Right renal cortex interstitium (tissue), 3 donors: ENCODE results near the gene RIPOR3. TPM values are rescaled to one million over a fixed set of nuclear protein-coding genes. Genes with fewer than 3 reads are reported as not detected.
"Not testable (repeated sequence)": the region's sequence is repeated elsewhere in the genome, so short reads cannot be mapped to it uniquely, and the experiment has no call there.

Experiments used
- DNase-seq, 3 donors: peaks; one replicate each; pipeline ENCODE4 v3.0.0-alpha.2; 2013; ENCODE audit warnings: low read depth in 3 of 3, low spot score in 2 of 3
- polyA plus RNA-seq, 3 donors: library from polyadenylated mRNA; unstranded; fragments of 120-200 nt; gene quantifications; one replicate each; pipeline ENCODE4 v1.2.1, GENCODE V29; 2013; ENCODE audit not compliant: insufficient read length in 3 of 3

Gene RIPOR3
- polyA plus RNA-seq, 3 donors, result 6.4 to 6.9 (median 6.5) TPM

- DNase-seq, result no peak
Observed at GRCh38 chr20:50682947-50683530, 8.3 kb downstream of the RIPOR3 start.

- no peak for DNase-seq
Observed at GRCh38 chr20:50682065-50682464, 9.3 kb downstream of the RIPOR3 start.

GRCh38 chr20:50681359-50682064 lies 9.8 kb downstream of the RIPOR3 start:
- DNase-seq, result no peak

DNA sequence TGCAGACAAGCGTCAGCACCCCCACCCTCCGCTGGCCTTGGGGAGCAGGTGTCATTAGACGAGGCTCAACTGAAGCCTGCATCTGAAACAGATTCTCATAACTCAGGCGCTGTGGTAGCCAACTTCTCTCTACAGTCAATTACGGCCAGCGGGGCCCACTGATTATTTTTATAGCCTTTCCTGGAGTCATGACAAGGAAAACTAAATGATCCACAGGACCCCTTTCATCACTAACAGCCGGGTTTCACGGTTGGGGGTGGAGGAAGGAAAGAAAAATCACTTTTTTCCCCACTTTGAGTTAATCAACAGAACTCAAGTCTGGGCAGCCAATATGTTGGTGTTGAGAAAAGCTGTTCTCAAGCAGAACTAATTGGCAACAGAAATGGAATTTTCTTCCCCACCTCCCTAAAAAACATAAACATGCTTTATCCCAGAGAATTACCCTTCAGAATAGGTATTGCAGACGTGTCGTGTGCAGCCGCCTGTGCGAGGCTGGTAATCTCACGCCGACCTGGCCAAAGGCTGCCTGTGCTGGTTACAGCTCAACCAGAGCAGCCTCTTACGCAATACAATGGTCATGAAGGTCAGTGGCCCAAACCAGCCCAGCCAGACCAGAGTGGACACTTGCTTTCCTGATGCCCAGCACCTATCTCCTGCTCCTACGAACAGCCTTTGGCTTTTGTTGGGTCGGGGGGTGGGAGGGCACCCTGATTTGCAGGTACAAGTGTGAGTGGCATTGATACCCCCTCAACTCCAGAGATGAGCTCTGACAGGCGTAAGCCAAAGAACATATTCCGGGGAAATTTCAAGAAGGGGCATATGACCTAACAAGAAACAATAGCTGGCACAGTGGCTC lies 11.0 kb downstream of the RIPOR3 start:
- DNase-seq, result no peak

DNA sequence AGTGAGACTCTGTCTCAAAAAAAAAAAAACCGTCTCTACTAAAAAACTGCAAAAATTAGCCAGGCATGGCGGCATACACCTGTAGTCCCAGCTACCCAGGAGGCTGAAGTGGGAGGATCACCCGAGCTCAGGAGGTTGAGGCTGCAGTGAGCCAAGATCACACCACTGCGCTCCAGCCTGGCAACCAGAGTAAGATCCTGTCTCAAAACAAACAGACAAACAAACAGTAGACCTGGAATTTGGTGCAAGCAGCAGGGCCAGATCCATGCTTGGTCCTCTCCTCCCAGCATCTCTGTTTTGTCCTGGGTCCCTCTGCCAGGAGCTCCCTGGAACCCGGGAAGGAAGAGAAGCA lies 11.6 kb downstream of the RIPOR3 start:
- DNase-seq, result no peak

GRCh38 chr20:50678169-50678898 lies 13.0 kb downstream of the RIPOR3 start:
- DNase-seq, result no peak

DNA sequence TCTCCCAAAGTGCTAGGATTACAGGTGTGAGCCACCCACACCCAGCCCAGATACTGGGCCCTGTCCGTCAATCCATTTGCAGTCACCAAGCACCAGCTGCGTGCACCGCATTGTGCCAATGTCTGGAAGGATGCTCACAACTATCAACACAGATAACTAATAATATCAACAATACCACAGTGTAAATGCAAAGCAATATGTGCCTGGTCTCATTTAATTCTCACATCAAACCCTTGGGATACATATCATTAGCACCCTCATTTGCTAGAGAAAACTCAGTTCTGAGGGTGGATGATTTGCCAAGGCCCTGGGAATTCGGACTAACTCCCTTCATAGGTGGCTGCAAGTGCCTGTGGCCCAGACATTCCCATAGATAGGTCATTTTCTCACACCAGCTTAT lies 14.5 kb downstream of the RIPOR3 start:
- DNase-seq, result no peak

DNA sequence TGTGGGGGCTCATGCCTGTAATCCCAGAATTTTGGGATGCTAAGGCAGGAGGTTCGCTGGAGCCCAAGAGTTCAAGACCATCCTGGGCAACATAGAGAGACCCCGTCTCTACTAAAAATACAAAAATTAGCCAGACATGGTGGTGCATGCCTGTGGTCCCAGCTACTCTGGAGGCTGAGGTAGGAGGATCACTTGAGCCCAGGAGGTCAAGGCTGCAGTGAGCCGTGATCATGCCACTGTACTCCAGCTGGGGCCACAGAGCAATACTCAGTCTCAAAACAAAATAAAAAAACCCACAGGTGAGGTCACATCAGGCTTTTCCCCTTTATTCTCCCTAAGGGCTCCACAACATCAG lies 15.0 kb downstream of the RIPOR3 start:
- DNase-seq, result not testable (repeated sequence)

DNA sequence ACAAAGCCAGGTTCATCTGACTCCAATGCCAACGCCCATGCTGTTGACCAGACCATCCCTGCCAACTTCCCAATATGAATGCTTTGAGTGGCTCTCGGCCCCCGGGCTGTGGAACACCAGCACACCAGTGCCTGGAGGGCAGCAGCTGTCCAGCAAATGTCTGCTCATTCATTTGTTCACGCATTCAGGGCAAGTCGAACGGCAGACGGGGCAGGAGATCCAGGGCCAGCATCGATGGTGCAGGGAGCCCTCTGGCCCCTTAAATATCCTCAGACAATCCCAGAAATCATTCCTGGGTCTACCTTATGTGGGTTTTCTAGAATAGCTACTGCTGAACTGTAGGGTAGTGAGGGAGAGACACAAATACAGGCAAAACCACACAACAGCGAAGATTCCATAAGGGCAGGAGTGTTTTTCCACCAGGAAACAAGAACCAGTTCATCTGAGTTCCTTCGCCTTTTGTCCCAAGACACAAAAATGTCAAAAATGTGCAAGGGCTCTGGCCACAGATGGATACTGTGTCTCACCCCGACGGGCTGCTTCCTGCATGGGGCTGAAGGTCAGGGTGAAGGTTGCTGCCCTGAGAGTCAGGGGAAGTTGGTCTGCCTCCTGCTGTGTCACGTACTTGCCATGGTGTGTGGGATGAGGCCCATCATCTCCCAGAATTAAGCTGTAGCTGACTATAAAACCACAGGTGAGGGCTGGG lies 15.5 kb downstream of the RIPOR3 start:
- no peak for DNase-seq

DNA sequence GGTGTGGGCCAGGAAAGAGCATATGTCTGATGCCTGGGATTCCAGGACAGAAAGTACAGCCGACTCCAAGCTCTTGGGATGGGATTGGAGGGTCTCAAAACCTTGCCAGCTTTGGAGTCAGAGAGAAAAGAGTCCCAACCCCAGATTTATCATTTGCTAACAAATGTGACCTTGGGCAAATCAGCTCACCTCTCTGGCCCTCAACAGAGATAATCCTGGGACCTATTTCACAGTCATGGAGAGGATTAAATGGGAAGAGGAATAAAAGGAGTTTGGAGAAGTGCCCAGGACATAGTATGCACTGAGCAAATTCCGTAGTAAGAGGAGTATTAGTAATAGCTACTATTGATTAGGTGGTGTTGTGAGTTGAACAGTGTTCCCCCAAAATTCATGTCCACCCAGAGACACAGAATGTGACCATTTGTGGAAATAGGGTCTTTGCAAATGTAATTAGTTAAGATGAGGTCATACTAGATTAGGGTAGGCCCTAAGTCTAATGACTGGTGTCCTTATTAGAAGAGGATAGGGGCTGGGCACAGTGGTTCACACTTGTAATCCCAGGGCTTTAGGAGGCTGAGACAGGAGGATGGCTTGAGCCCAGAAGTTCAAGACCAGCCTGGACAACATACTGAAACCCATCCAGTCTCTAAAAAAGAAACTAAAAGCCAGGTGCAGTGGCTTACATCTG lies 17.1 kb downstream of the RIPOR3 start:
- DNase-seq, result no peak

DNA sequence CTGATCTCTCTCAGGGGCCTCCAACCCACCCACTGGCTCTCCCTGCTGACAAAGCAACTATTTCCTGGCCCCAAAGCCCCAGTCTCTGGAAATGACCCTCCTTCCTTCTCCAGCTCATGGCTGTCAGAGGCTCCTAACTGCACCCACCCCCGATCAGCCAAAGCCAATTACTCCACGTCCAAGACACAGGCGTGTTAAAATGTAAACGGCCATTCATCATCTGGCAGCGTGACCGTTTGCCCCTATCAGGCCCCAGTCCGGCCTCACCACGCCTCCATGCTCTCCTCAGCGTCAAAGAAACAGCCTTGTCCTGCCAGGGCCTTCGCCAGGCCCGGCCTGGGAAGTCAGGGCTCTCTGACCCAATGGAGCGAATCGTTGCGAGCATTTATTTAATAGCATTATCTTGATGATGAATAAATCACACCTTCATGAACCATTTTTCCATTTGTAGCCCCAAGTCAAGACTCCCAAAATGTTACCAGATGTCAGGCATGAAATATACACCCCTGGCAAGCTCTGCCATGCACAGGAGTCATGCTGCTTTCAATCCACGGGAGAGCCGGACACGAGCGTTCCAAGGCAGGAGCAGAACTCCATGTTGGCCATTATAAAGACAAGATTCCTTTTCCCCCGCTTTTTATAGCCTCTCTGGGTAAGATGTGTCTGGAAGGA lies 17.7 kb downstream of the RIPOR3 start:
- DNase-seq, result peak in 1 of 3 donors; percentile 65

DNA sequence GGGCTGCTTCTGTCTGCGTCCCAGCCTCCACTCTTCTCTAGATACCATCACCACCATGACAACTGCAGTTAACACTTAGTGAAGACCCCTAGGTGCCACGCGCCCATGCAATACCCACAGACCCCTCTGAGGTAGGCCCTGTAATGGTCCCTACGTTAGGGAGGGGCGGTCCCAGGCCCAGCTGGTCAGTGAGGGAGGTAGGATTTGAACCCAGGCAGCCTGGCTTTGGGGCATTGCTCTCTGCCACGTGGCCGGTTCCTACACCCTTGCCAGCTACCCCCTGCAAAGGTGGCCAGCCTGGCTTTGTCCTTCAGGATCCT lies 18.2 kb downstream of the RIPOR3 start:
- no peak for DNase-seq

GRCh38 chr20:50672400-50673145 lies 18.8 kb downstream of the RIPOR3 start:
- no peak for DNase-seq

DNA sequence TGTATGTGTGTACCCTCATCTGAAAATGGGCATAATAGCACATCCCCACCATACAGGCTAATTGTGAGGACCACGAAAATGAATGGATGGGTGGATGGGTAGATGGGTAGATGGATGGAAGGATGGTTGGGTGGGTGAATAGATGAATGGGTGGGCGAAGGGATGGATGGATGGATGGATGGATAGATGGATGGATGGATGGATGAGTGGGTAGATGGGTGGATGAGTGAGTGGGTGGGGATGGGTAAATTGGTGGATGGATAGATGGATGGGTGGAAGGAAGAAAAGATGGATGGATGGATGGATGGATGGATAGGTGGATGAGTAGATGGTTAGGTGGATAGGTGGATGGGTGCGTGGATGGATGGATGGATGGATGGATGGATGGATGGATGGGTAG lies 19.7 kb downstream of the RIPOR3 start:
- DNase-seq, result no peak

GRCh38 chr20:50671010-50671409 lies 20.3 kb downstream of the RIPOR3 start:
- not testable (repeated sequence) for DNase-seq

DNA sequence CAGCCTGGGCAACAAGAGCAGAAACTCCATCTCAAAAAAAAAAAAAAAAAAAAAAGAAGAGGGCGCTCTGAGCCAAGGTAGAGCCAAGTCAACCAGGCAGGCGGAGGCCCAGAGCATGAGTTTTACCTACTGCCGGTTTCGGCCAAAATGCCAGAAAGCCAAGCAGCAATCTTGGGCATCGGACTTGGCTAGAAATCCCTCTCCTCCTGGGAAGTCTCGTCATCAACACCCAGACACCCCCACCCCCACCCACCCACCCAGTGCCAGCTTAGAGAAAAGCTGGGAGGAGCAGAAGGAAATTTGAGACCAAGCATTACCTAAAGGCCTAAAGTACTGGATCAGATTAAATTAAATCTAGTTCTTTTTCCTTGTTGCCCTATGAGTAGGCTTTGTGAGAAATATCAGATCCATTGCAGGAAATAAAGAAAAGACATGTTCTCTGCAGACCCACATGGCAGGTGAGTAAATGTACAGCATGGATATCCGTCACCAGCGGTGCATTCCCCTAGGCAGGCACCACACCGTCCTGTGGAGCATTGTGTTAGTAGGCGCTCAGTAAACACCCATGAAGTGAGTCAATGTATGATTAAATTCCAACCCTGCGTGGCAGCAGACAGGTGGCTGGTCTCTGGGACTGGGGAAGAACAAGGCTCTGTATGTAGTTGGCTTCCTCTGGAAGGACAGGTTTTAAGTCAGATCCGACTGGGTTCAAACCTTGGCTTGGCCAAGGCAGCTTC lies 21.0 kb downstream of the RIPOR3 start:
- no peak for DNase-seq

- DNase-seq, result no peak
Observed at GRCh38 chr20:50668798-50669197, 22.5 kb downstream of the RIPOR3 start.

DNA sequence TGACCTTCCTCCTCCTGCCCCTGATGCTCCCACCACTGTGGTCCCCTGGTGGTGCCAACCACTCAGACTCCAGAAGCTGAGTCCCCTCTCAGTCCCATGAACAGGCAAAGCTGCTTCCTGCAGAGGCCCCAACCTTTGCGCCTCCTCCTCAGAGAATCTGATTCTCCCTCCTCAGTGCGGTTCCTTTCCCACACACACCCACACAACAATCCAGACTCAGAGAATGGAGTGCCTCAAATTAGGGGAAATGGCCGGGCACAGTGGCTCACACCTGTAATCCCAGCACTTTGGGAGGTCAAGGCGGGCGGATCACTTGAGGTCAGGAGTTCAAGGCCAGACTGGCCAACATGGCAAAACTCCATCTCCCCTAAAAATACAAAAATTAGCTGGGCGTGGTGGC lies 23.0 kb downstream of the RIPOR3 start:
- DNase-seq, result no peak
